ENCODE results near the gene SCN2B. TPM values are rescaled to one million over a fixed set of nuclear protein-coding genes. Genes with fewer than 3 reads are reported as not detected.

SCN2B gene
- total and polyA plus RNA-seq, 2 of the 13 experiments (the other 11 are each of a cell fraction or from before 2014, with no cell fraction given), result 0.01 to 0.02 TPM

GRCh38 chr11:118205606-118206378, 29.4 kb upstream of the SCN2B start:
- POLR2A ChIA-PET, result no interaction called here
- Histone ChIP-seq H3K79me2 (ENCODE audit: insufficient read depth, low read length) (no peaks in the 10 kb centered on the region), H3K4me3 (replicated peaks in 1 of 3; ENCODE audit: insufficient read depth in 1 of 3, low read depth in 2 of 3, low read length in 3 of 3) (no peak overlapping the region), H3K4me1 (ENCODE audit: insufficient read depth, low read length) (peaks cover 87% of the 10 kb centered on the region), H3K9ac (ENCODE audit: insufficient read depth, low read depth, low read length) (no peak overlapping the region), H3K9me3 (ENCODE audit: low read length) (no peaks in the 10 kb centered on the region), H3K27me3 (ENCODE audit: control insufficient read depth in 1 of 2, insufficient read depth in 2 of 2, low read length in 2 of 2) (no peaks in the 10 kb centered on the region), H4K20me1 (ENCODE audit: insufficient read depth, low read length) (no peaks in the 10 kb centered on the region), H3K27ac (ENCODE audit: extremely low read length, insufficient read depth, low read length) (no peak overlapping the region), H3K36me3 (replicated peaks in 1 of 2; ENCODE audit: control insufficient read depth in 1 of 2, insufficient read depth in 2 of 2, low read length in 2 of 2) (no peaks in the 10 kb centered on the region), H3K4me2 (ENCODE audit: low read depth, low read length) (no peak overlapping the region), H2AFZ (ENCODE audit: low read length) (no peak overlapping the region)
- DNase-seq (ENCODE audit: low spot score) (no peak), ATAC-seq (no peak), FAIRE-seq (no peak)
- peak; percentile 90 for TF ChIP-seq ZSCAN22 (CRISPR knock-in tag; IDR thresholded peaks at IDR 0.05)
- no peak for TF ChIP-seq HOXA3 (CRISPR knock-in tag; IDR thresholded peaks at IDR 0.05)
- intact Hi-C loops (cut with micrococcal nuclease; ENCODE audit: unreplicated experiment) (no loop called here), in situ Hi-C loops (cut with HindIII; ENCODE audit: extremely low pct_ligation_motif_present, low pct_unique_long_range_greater_than_20kb) (no loop called here)
- WGBS (ENCODE audit: low lambda C conversion rate), result 98% methylated on average over 9 of the region's 9 CpGs
- CTCF ChIA-PET (ENCODE audit: low intra/inter-chr PET ratio, low total read pairs), result no interaction called here
- BruUV-seq (replicated peaks), result no TSS peak

- peak; percentile 95 for ATAC-seq
- TF ChIP-seq FOXP4 (CRISPR knock-in tag; IDR thresholded peaks at IDR 0.05), result peak; percentile 92
- TF ChIP-seq GABPB1 (CRISPR knock-in tag; IDR thresholded peaks at IDR 0.05), result peak; percentile 45; the same call in 1 of the 2 replicates
- TF ChIP-seq SRSF9 (IDR thresholded peaks at IDR 0.05; ENCODE audit: borderline replicate concordance, insufficient read depth, low read depth, low read length, poor library complexity, severe bottlenecking), result no peak
- TF ChIP-seq TFDP2 (CRISPR knock-in tag; IDR thresholded peaks at IDR 0.05), result peak; percentile 45
- peak; percentile 71; the same call in 1 of the 2 replicates for TF ChIP-seq SNAI1 (CRISPR knock-in tag; IDR thresholded peaks at IDR 0.05; ENCODE audit: borderline replicate concordance)
- TF ChIP-seq ZBTB44 (CRISPR knock-in tag; IDR thresholded peaks at IDR 0.05), result no peak
- peak; percentile 68; the same call in 1 of the 2 replicates for TF ChIP-seq JUN (CRISPR knock-in tag; IDR thresholded peaks at IDR 0.05)
- TF ChIP-seq CHD2 (IDR thresholded peaks at IDR 0.05; ENCODE audit: low read depth, low read length), result peak; percentile 41; the same call in 1 of the 2 replicates
Observed at GRCh38 chr11:118202599-118203422, 26.4 kb upstream of the SCN2B start.

More at GRCh38 chr11:118202599-118203422, 26.4 kb upstream of the SCN2B start:
- POLR2A ChIA-PET, result interaction anchor here (1.0 to 2.4 kb wide), 4 partner anchors 10 to 189 kb away, joined by 3 to 49 read pairs (median 10); partner anchors contain the start of genes MPZL2 and MPZL3
- peak overlapping the region in 1 of 3 experiments; percentile 39; a peak in 1 of 6 replicates for H3K4me3 ChIP-seq (replicated peaks in 1 of 3; ENCODE audit: insufficient read depth in 1 of 3, low read depth in 2 of 3, low read length in 3 of 3)
- H3K27ac ChIP-seq (ENCODE audit: extremely low read length, insufficient read depth, low read length), result peak overlapping the region; percentile 92
- intact Hi-C loops (cut with micrococcal nuclease; ENCODE audit: unreplicated experiment) (loop anchor here (1.0 kb wide), 1 partner anchor 9 kb away; no protein-coding TSS in a partner anchor), in situ Hi-C loops (cut with HindIII; ENCODE audit: extremely low pct_ligation_motif_present, low pct_unique_long_range_greater_than_20kb) (no loop called here)
- DNase-seq (ENCODE audit: low spot score), result peak; percentile 94
- no peaks in the 10 kb centered on the region for H3K79me2 ChIP-seq (ENCODE audit: insufficient read depth, low read length)
- no peaks in the 10 kb centered on the region for H3K27me3 ChIP-seq (ENCODE audit: control insufficient read depth in 1 of 2, insufficient read depth in 2 of 2, low read length in 2 of 2)
- CTCF ChIA-PET (ENCODE audit: low intra/inter-chr PET ratio, low total read pairs), result no interaction called here
- peaks cover 90% of the 10 kb centered on the region for H3K4me1 ChIP-seq (ENCODE audit: insufficient read depth, low read length)
- H3K9ac ChIP-seq (ENCODE audit: insufficient read depth, low read depth, low read length), result peak overlapping the region; percentile 63
- no TSS peak for BruUV-seq (replicated peaks)
- H4K20me1 ChIP-seq (ENCODE audit: insufficient read depth, low read length), result no peaks in the 10 kb centered on the region
- 33% methylated on average over 7 of the region's 7 CpGs for WGBS (ENCODE audit: low lambda C conversion rate)
- H3K36me3 ChIP-seq (replicated peaks in 1 of 2; ENCODE audit: control insufficient read depth in 1 of 2, insufficient read depth in 2 of 2, low read length in 2 of 2), result no peaks in the 10 kb centered on the region
- H3K4me2 ChIP-seq (ENCODE audit: low read depth, low read length), result peak overlapping the region; percentile 61
- no peak overlapping the region for H2AFZ ChIP-seq (ENCODE audit: low read length)
- no peaks in the 10 kb centered on the region for H3K9me3 ChIP-seq (ENCODE audit: low read length)
- FAIRE-seq, result peak; percentile 100
